H1 (cell line): ENCODE measurements around the gene CD28. TPM values are rescaled to one million over a fixed set of nuclear protein-coding genes. Genes with fewer than 3 reads are reported as not detected.

ENCODE experiments used
- CTCF ChIA-PET: fragments of 300-600 bp; sonication (Branson Sonifier 250); formaldehyde crosslinking; loops from one replicate; lab custom pipeline; 2021; ENCODE audit not compliant: partially characterized antibody; lab: Charles Lee
- POLR2A ChIA-PET: fragments of 300-600 bp; sonication (Branson Sonifier 250); formaldehyde crosslinking; loops from one replicate; lab custom pipeline; 2021; ENCODE audit warnings: inconsistent platforms; ENCODE audit not compliant: partially characterized antibody; lab: Charles Lee
- DNase-seq, 2 experiments: peaks; one replicate each; pipeline versions ENCODE4 v3.0.0 to v3.0.0-alpha.2; 2010 to 2022; ENCODE audit warnings: low spot score in 2 of 2, low read depth in 1 of 2, mixed read lengths in 1 of 2
- FAIRE-seq: peaks from 2 replicates; lab custom pipeline; 2011; peaks lifted over from hg19 to GRCh38; lab: Jason Lieb, UNC
- H2AFZ ChIP-seq: 2 replicates; pipeline ENCODE4 v1.8.1; 2012; ENCODE audit warnings: low read length, inconsistent platforms
- H2AK5ac ChIP-seq: 2 replicates; pipeline ENCODE4 v1.6.1; 2013; ENCODE audit warnings: low read depth, low read length
- H2BK120ac ChIP-seq: replicated peaks from 2 replicates; pipeline ENCODE3; 2013; ENCODE audit warnings: low read depth, low read length, inconsistent platforms
- H2BK12ac ChIP-seq: 2 replicates; pipeline ENCODE4 v1.6.1; 2013; ENCODE audit warnings: low read depth, low read length
- H2BK15ac ChIP-seq: 2 replicates; pipeline ENCODE4 v1.6.1; 2013; ENCODE audit warnings: low read length
- H2BK20ac ChIP-seq: 2 replicates; pipeline ENCODE4 v1.6.1; 2013; ENCODE audit warnings: low read length
- H2BK5ac ChIP-seq: 2 replicates; pipeline ENCODE4 v1.6.1; 2013; ENCODE audit warnings: low read depth, low read length
- H3K14ac ChIP-seq: 2 replicates; pipeline ENCODE4 v1.6.1; 2013; ENCODE audit warnings: inconsistent platforms; ENCODE audit not compliant: insufficient read length
- H3K18ac ChIP-seq: 2 replicates; pipeline ENCODE4 v1.6.1; 2013; ENCODE audit warnings: low read length; ENCODE audit errors: extremely low read depth
- H3K23ac ChIP-seq: 2 replicates; pipeline ENCODE4 v1.6.1; 2013; ENCODE audit warnings: inconsistent platforms; ENCODE audit not compliant: insufficient read length
- H3K23me2 ChIP-seq: 2 replicates; pipeline ENCODE4 v1.6.1; 2013; ENCODE audit warnings: low read depth, low read length
- H3K27ac ChIP-seq: 2 replicates; pipeline ENCODE4 v1.6.1; 2011; ENCODE audit warnings: low read depth, low read length, inconsistent platforms
- H3K27me3 ChIP-seq, 4 experiments: replicated peaks in 1 of 4; 1 replicate in 1 of 4; 2 replicates in 3 of 4; pipeline versions ENCODE4 v1.6.1 to v1.8.1; 2011 to 2013; ENCODE audit warnings: low read length in 3 of 4, mild to moderate bottlenecking in 3 of 4, inconsistent platforms in 2 of 4, mixed read lengths in 2 of 4, moderate library complexity in 1 of 4; ENCODE audit not compliant: control insufficient read depth in 3 of 4, insufficient read depth in 3 of 4; ENCODE audit errors: extremely low read depth in 1 of 4
- H3K36me3 ChIP-seq, 4 experiments: 2 replicates each; pipeline versions ENCODE4 v1.6.1 to v1.8.1; 2011 to 2013; ENCODE audit warnings: mild to moderate bottlenecking in 4 of 4, low read length in 3 of 4, moderate library complexity in 2 of 4, control low read depth in 1 of 4, inconsistent platforms in 1 of 4; ENCODE audit not compliant: insufficient read depth in 4 of 4, control insufficient read depth in 2 of 4
- H3K4ac ChIP-seq: replicated peaks from 2 replicates; pipeline ENCODE3; 2013; ENCODE audit warnings: low read length, low read depth, mixed read lengths, inconsistent platforms; ENCODE audit not compliant: insufficient read length
- H3K4me1 ChIP-seq, 4 experiments: replicated peaks in 1 of 4; 1 replicate in 1 of 4; 2 replicates in 3 of 4; pipeline versions ENCODE4 v1.6.1 to v1.8.1; 2011 to 2013; ENCODE audit warnings: low read length in 3 of 4, inconsistent platforms in 2 of 4, mixed read lengths in 1 of 4; ENCODE audit not compliant: insufficient read depth in 4 of 4, control insufficient read depth in 3 of 4
- H3K4me2 ChIP-seq, 2 experiments: 2 replicates each; pipeline versions ENCODE4 v1.6.1 to v1.8.1; 2011 to 2013; ENCODE audit warnings: low read depth in 2 of 2, low read length in 2 of 2, control low read depth in 1 of 2, inconsistent platforms in 1 of 2, mild to moderate bottlenecking in 1 of 2; ENCODE audit not compliant: insufficient read depth in 1 of 2
- H3K4me3 ChIP-seq, 4 experiments: fragments of 200-600, 300-600 bp in 1 of 4; sonication (generic), shearing (Covaris generic), sonication (Bioruptor Twin) in 1 of 4; 2 replicates each; pipeline versions ENCODE4 v1.5.1 to v1.8.1; 2011 to 2016; ENCODE audit warnings: low read length in 4 of 4, low read depth in 3 of 4, control low read depth in 2 of 4, inconsistent platforms in 2 of 4, mild to moderate bottlenecking in 2 of 4, mixed read lengths in 1 of 4, moderate library complexity in 1 of 4; ENCODE audit not compliant: insufficient read depth in 2 of 4; ENCODE audit errors: extremely low read depth in 1 of 4
- H3K56ac ChIP-seq: replicated peaks from 2 replicates; pipeline ENCODE3; 2013; ENCODE audit warnings: low read depth, mild to moderate bottlenecking, mixed read lengths, low read length, inconsistent platforms; ENCODE audit not compliant: insufficient read length
- H3K79me1 ChIP-seq: 2 replicates; pipeline ENCODE4 v1.6.1; 2013; ENCODE audit warnings: low read depth, low read length, control low read depth
- H3K79me2 ChIP-seq, 2 experiments: 2 replicates each; pipeline versions ENCODE4 v1.6.1 to v1.8.1; 2012 to 2013; ENCODE audit warnings: low read length in 2 of 2, mild to moderate bottlenecking in 2 of 2, inconsistent platforms in 1 of 2; ENCODE audit not compliant: insufficient read depth in 2 of 2, control insufficient read depth in 1 of 2
- H3K9ac ChIP-seq, 4 experiments: replicated peaks in 1 of 4; 1 replicate in 1 of 4; 2 replicates in 3 of 4; pipeline versions ENCODE4 v1.6.1 to v1.8.1; 2011 to 2013; ENCODE audit warnings: low read depth in 3 of 4, low read length in 3 of 4, control low read depth in 2 of 4, mild to moderate bottlenecking in 2 of 4, moderate library complexity in 2 of 4, inconsistent platforms in 1 of 4; ENCODE audit errors: extremely low read depth in 1 of 4
- H3K9me3 ChIP-seq, 2 experiments: 2 replicates each; pipeline versions ENCODE4 v1.6.1 to v1.8.1; 2012 to 2013; ENCODE audit warnings: mild to moderate bottlenecking in 2 of 2, moderate library complexity in 2 of 2, control low read depth in 1 of 2, inconsistent platforms in 1 of 2, low read depth in 1 of 2, low read length in 1 of 2, mixed read lengths in 1 of 2; ENCODE audit not compliant: insufficient read depth in 2 of 2
- H4K20me1 ChIP-seq, 2 experiments: replicated peaks in 1 of 2; 2 replicates each; pipeline versions ENCODE3 to v1.8.1; 2011 to 2013; ENCODE audit warnings: inconsistent platforms in 2 of 2, low read length in 2 of 2, mild to moderate bottlenecking in 1 of 2; ENCODE audit not compliant: insufficient read depth in 2 of 2, control insufficient read depth in 1 of 2
- H4K5ac ChIP-seq: 2 replicates; pipeline ENCODE4 v1.6.1; 2013; ENCODE audit warnings: low read length, low read depth, mixed read lengths, inconsistent platforms; ENCODE audit not compliant: insufficient read length
- H4K8ac ChIP-seq: 2 replicates; pipeline ENCODE4 v1.8.0; 2013; ENCODE audit warnings: mild to moderate bottlenecking, moderate library complexity, low read length, inconsistent platforms; ENCODE audit not compliant: insufficient read depth; ENCODE audit errors: extremely low read depth
- H4K91ac ChIP-seq: replicated peaks from 2 replicates; pipeline ENCODE3; 2013; ENCODE audit warnings: low read length, mixed read lengths, inconsistent platforms; ENCODE audit not compliant: insufficient read length
- BRCA1 ChIP-seq: IDR thresholded peaks from 2 replicates; pipeline ENCODE4 v1.6.1; 2012; ENCODE audit warnings: low read depth, low read length, improper control_type of control experiment
- CEBPB ChIP-seq: IDR thresholded peaks from 2 replicates; pipeline ENCODE4 v1.6.1; 2012; ENCODE audit warnings: low read depth, low read length
- EGR1 ChIP-seq: IDR thresholded peaks from 2 replicates; pipeline ENCODE4 v1.6.1; 2011; ENCODE audit warnings: low read depth, low read length, borderline replicate concordance
- FOSL1 ChIP-seq: IDR thresholded peaks from 2 replicates; pipeline ENCODE4 v1.6.1; 2011; ENCODE audit warnings: mild to moderate bottlenecking, low read depth, low read length, moderate library complexity; ENCODE audit not compliant: insufficient read depth
- GABPA ChIP-seq: IDR thresholded peaks from 2 replicates; pipeline ENCODE4 v1.6.1; 2011; ENCODE audit warnings: mild to moderate bottlenecking, low read length, moderate library complexity, borderline replicate concordance; ENCODE audit not compliant: insufficient read depth
- MAFK ChIP-seq: IDR thresholded peaks from 2 replicates; pipeline ENCODE4 v1.6.1; 2012; ENCODE audit warnings: low read depth, mild to moderate bottlenecking, improper control_type of control experiment, low read length
- POLR2A ChIP-seq, 2 experiments: IDR thresholded peaks; 1 replicate in 1 of 2; 2 replicates in 1 of 2; pipeline ENCODE4 v1.6.1; 2011; ENCODE audit warnings: low read depth in 2 of 2, low read length in 2 of 2, mild to moderate bottlenecking in 2 of 2; ENCODE audit errors: control extremely low read depth in 1 of 2
- POU5F1 ChIP-seq: IDR thresholded peaks from 2 replicates; pipeline ENCODE4 v1.6.1; 2011; ENCODE audit warnings: low read depth, mild to moderate bottlenecking, low read length, moderate library complexity
- RNF2 ChIP-seq: fragments of 200-900, 300-1000 bp; sonication (generic); IDR thresholded peaks from 2 replicates; pipeline ENCODE4 v1.7.1; 2016; ENCODE audit warnings: borderline replicate concordance, low read depth, mild to moderate bottlenecking, antibody characterized with exemption, low read length; ENCODE audit not compliant: poor library complexity, severe bottlenecking; ENCODE audit errors: missing control alignments
- RXRA ChIP-seq: IDR thresholded peaks from 2 replicates; pipeline ENCODE4 v1.6.1; 2011; ENCODE audit warnings: low read depth, mild to moderate bottlenecking, low read length, moderate library complexity; ENCODE audit not compliant: insufficient read depth
- SP2 ChIP-seq: IDR thresholded peaks from 2 replicates; pipeline ENCODE4 v1.6.1; 2012; ENCODE audit warnings: mild to moderate bottlenecking, low read length, inconsistent platforms
- SP4 ChIP-seq: IDR thresholded peaks from 2 replicates; pipeline ENCODE4 v1.6.1; 2012; ENCODE audit warnings: low read length, inconsistent platforms
- SRF ChIP-seq: IDR thresholded peaks from 2 replicates; pipeline ENCODE4 v1.6.1; 2011; ENCODE audit warnings: mild to moderate bottlenecking, low read depth, low read length, moderate library complexity
- TBP ChIP-seq: IDR thresholded peaks from 2 replicates; pipeline ENCODE4 v1.6.1; 2011; ENCODE audit warnings: low read depth, low read length, improper control_type of control experiment
- WGBS, 2 experiments: shearing (Covaris generic) in 1 of 2; methylation state at CpG; one replicate each; pipeline versions ENCODE4 v1.1.6 to v1.1.7; 2013 to 2015; ENCODE audit warnings: low lambda C conversion rate in 2 of 2, mixed read lengths in 2 of 2, inconsistent platforms in 1 of 2, low coverage in 1 of 2, missing lambda C conversion rate in 1 of 2; ENCODE audit not compliant: insufficient replicate concordance in 2 of 2, insufficient coverage in 1 of 2, insufficient read length in 1 of 2; ENCODE audit errors: extremely low coverage in 1 of 2, missing lambda C conversion rate in 1 of 2; 5-methylcytosine and 5-hydroxymethylcytosine counted together
- polyA plus RNA-seq, 7 experiments: library from polyadenylated mRNA; depleted of rRNA in 3 of 7; stranded (reverse) in 5 of 7; unstranded in 2 of 7; fragments of >200 nt in 5 of 7; fragments of 200-250 nt in 2 of 7; gene quantifications; 1 replicate in 5 of 7; 2 replicates in 1 of 7; 4 replicates in 1 of 7; pipeline versions ENCODE4 v1.2.1 to v1.2.3, GENCODE V29; 2011 to 2013; ENCODE audit warnings: missing spikeins in 2 of 7, mixed read lengths in 2 of 7
- total RNA-seq: library from RNA; stranded (reverse); fragmentation: NEBNext Ultra II Directional; extraction: Animal tissue kit (Norgen Biotek cat#: 25700); gene quantifications from 2 replicates; pipeline ENCODE4 v1.2.1, GENCODE V29; 2021
- TF ChIP-seq, protein P1 (sequence below): IDR thresholded peaks from 2 replicates; pipeline ENCODE4 v1.6.1; 2011; ENCODE audit warnings: low read length, improper control_type of control experiment

CD28 gene
- total and polyA plus RNA-seq, 2 of the 8 experiments (the other 6 are each of a cell fraction or from before 2014, with no cell fraction given), result not detected

GRCh38 chr2:203672856-203673255, 33.6 kb upstream of the CD28 start:
- Histone ChIP-seq H2BK20ac (no peak overlapping the region), H3K27me3 (no peaks in the 10 kb centered on the region), H2BK120ac (no peak overlapping the region), H4K8ac (no peak overlapping the region), H2BK5ac (no peak overlapping the region), H2BK12ac (no peak overlapping the region), H3K4me3 (no peak overlapping the region), H3K4me2 (no peak overlapping the region), H3K9me3 (no peaks in the 10 kb centered on the region), H2AK5ac (no peak overlapping the region), H3K56ac (no peak overlapping the region), H2BK15ac (no peak overlapping the region), H3K23me2 (no peaks in the 10 kb centered on the region), H3K4me1 (no peaks in the 10 kb centered on the region), H3K79me2 (no peaks in the 10 kb centered on the region), H4K91ac (no peak overlapping the region), H4K20me1 (no peaks in the 10 kb centered on the region), H3K79me1 (no peaks in the 10 kb centered on the region), H3K4ac (no peak overlapping the region), H3K9ac (no peak overlapping the region), H3K27ac (no peak overlapping the region), H3K18ac (no peak overlapping the region), H4K5ac (no peak overlapping the region), H2AFZ (no peak overlapping the region), H3K23ac (no peak overlapping the region), H3K36me3 (no peaks in the 10 kb centered on the region), H3K14ac (no peak overlapping the region)
- no peak for DNase-seq
- no peak for TF ChIP-seq GABPA
- TF ChIP-seq RNF2, result no peak
- TF ChIP-seq POLR2A (IDR thresholded peaks at IDR 0.05; ENCODE audit: control extremely low read depth in 1 of 2, low read depth in 2 of 2, low read length in 2 of 2), result no peak
- no peak for TF ChIP-seq BRCA1
- TF ChIP-seq CEBPB, result no peak
- TF ChIP-seq, protein P1, sequence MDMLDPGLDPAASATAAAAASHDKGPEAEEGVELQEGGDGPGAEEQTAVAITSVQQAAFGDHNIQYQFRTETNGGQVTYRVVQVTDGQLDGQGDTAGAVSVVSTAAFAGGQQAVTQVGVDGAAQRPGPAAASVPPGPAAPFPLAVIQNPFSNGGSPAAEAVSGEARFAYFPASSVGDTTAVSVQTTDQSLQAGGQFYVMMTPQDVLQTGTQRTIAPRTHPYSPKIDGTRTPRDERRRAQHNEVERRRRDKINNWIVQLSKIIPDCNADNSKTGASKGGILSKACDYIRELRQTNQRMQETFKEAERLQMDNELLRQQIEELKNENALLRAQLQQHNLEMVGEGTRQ, result no peak
- no peak for TF ChIP-seq RXRA
- no peak for TF ChIP-seq TBP
- no peak for TF ChIP-seq FOSL1
- TF ChIP-seq SP2, result no peak
- TF ChIP-seq SRF, result no peak
- TF ChIP-seq MAFK, result no peak
- no peak for TF ChIP-seq EGR1
- TF ChIP-seq POU5F1, result no peak
- TF ChIP-seq SP4, result no peak
- POLR2A ChIA-PET, result no interaction called here
- FAIRE-seq, result no peak
- CTCF ChIA-PET, result interaction anchor here (0.6 to 1.2 kb wide), 2 partner anchors 9 to 756 kb away, joined by 3 read pairs; no protein-coding TSS in a partner anchor
- 91% methylated on average over 2 of the region's 3 CpGs; no CpG with 5 or more reads in 1 of the 2 experiments for WGBS, 2 experiments
